Stimulated activated CD4-positive, alpha-beta T cell treated with anti-CD3 and anti-CD28 coated beads, Interleukin-1b, Interleukin-23, amount 100 ng/mL, for 24 hours (primary cell): ENCODE results near the gene EPHA8.

Experiments
- DNase-seq, 4 experiments: peaks; one replicate each; pipeline ENCODE4 v3.0.0-alpha.2; 2020; ENCODE audit warnings: low read depth in 4 of 4, low spot score in 1 of 4

Gene EPHA8

GRCh38 chr1:22641247-22641646, 78.0 kb downstream of the EPHA8 start:
- DNase-seq, result no peak

GRCh38 chr1:22641906-22642636, 78.8 kb downstream of the EPHA8 start:
- peak; percentile 45 to 63 (median 56) for DNase-seq

- no peak for DNase-seq
These were observed 80.1 kb downstream of the EPHA8 start, which contains the start of gene C1QC for GRCh38 chr1:22643381-22643780. TSS of gene C1QC (plus strand) at chr1:22643633. CDS start at chr1:22644024, 391 bp downstream.

- no peak for DNase-seq
These were observed 80.6 kb downstream of the EPHA8 start for GRCh38 chr1:22643928-22644327.

GRCh38 chr1:22645931-22646330, 82.6 kb downstream of the EPHA8 start:
- DNase-seq, result no peak

GRCh38 chr1:22646384-22646783, 83.1 kb downstream of the EPHA8 start:
- no peak for DNase-seq

- DNase-seq, result no peak
These were observed 86.9 kb downstream of the EPHA8 start for GRCh38 chr1:22650089-22650693.

- no peak for DNase-seq
These were observed 88.9 kb downstream of the EPHA8 start for GRCh38 chr1:22651941-22652856.

- DNase-seq, result no peak
These were observed 89.6 kb downstream of the EPHA8 start, which contains the start of gene C1QB for GRCh38 chr1:22652881-22653316. TSS of gene C1QB (plus strand) at chr1:22653236. CDS start at chr1:22659463, 6,227 bp downstream.
